Measurements from ENCODE around the gene AWAT2.

AWAT2 gene

DNA sequence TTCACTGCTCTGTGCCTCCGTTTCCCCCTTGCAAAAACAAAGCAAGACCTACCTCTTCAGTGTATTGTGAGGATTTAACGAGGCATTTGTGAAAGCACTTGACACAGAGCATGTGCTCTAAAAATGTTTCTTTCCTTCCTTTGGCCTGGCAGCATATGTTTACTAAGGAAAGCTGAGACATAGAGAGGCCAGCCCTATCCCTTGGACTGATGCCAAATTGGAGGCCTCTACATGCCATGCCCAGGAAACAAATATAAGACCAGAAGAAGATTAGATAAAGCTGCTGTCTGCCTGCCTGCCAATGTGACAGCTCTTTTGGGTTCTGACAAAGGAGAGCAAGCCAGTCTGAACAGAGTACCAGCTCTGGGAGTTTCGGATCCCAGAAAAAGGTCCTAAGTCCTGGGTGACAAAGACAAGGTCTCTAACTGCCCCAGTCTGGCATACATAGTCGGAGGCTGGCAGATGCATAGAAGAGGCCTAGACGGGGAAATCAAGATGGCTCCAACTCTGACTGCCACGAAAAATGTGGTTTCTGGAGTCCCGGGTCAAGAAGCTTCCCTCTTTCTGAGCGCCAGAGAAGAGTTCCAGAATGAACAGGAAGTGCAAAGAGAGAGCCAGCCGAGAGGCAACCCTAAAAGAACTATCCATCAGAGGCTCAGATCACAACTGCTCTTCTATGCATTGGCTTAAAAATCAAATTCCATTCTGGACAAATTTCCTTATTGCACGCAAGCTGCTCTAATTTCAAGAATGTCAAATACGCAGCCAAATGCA lies 38.3 kb upstream of the AWAT2 start:
- no peaks in the 10 kb centered on the region for H3K36me3 ChIP-seq (replicated peaks)
- no peaks in the 10 kb centered on the region for H3K27me3 ChIP-seq (replicated peaks)
- peak; percentile 9 for DNase-seq
- no peak overlapping the region for H3K27ac ChIP-seq
- TF ChIP-seq, protein P1, sequence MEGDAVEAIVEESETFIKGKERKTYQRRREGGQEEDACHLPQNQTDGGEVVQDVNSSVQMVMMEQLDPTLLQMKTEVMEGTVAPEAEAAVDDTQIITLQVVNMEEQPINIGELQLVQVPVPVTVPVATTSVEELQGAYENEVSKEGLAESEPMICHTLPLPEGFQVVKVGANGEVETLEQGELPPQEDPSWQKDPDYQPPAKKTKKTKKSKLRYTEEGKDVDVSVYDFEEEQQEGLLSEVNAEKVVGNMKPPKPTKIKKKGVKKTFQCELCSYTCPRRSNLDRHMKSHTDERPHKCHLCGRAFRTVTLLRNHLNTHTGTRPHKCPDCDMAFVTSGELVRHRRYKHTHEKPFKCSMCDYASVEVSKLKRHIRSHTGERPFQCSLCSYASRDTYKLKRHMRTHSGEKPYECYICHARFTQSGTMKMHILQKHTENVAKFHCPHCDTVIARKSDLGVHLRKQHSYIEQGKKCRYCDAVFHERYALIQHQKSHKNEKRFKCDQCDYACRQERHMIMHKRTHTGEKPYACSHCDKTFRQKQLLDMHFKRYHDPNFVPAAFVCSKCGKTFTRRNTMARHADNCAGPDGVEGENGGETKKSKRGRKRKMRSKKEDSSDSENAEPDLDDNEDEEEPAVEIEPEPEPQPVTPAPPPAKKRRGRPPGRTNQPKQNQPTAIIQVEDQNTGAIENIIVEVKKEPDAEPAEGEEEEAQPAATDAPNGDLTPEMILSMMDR (IDR thresholded peaks at IDR 0.05; ENCODE audit: low read depth, low read length, missing control alignments): no peak
- in situ Hi-C loops (cut with HindIII; ENCODE audit: low pct_ligation_motif_present, low sequenced_read_pairs): no loop called here
- H3K4me3 ChIP-seq (ENCODE audit: low read depth, low read length): no peak overlapping the region

DNA sequence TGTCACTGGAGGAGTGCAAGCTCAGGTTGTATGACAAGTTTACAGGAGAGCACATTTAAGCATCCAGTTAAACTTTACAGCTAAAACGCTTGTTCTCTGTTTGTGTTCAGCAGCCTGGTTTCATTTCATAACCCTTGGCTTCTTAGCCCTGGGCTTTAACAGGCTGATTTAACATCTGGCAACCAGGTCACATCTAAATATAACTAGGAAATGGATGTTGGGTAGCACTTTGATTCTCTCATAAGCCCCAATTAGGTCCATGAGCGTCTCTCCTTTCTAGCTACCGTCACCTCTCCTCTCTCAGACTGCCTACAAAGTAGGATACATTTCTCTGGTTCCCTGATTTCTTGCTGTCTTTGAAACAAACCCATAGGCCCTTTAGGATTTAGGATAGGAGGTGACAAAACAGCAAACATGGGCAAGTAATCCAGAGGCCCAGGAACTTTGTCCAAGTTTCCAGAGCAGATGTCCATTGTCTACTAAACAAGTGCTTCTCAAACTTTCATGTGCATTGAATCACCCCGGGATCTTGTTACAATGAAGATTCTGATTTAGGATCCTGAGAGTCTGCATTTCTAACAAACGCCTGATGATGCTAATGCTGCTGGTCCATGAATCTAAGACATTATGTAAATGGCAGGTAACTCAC lies 35.0 kb upstream of the AWAT2 start:
- H3K4me3 ChIP-seq (ENCODE audit: low read depth, low read length): no peak overlapping the region
- no peaks in the 10 kb centered on the region for H3K27me3 ChIP-seq (replicated peaks)
- H3K27ac ChIP-seq: no peak overlapping the region
- TF ChIP-seq, protein P1 (IDR thresholded peaks at IDR 0.05; ENCODE audit: low read depth, low read length, missing control alignments): no peak
- DNase-seq: no peak
- no peaks in the 10 kb centered on the region for H3K36me3 ChIP-seq (replicated peaks)
- in situ Hi-C loops (cut with HindIII; ENCODE audit: low pct_ligation_motif_present, low sequenced_read_pairs): no loop called here

DNA sequence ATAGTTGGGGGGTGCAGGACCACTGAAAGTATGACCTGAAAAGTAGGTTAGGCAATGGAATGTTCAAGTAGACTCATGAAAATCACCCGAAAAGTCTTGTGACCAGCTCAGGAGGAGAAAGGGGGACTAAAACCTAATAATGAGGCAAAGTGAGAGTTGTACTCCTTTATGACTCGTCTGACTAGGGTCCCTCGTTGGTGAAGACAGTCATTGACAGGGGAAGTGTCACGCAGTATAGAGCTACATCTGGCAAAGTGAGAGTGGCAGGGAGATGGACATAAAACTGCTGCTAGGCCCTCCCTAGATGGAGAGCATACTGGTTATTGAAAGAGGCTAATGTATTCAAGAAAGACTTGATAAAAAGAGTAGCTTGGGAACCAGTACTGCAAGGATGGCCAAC lies 33.0 kb upstream of the AWAT2 start:
- no peaks in the 10 kb centered on the region for H3K36me3 ChIP-seq (replicated peaks)
- TF ChIP-seq, protein P1 (IDR thresholded peaks at IDR 0.05; ENCODE audit: low read depth, low read length, missing control alignments): no peak
- H3K4me3 ChIP-seq (ENCODE audit: low read depth, low read length): no peak overlapping the region
- in situ Hi-C loops (cut with HindIII; ENCODE audit: low pct_ligation_motif_present, low sequenced_read_pairs): no loop called here
- no peaks in the 10 kb centered on the region for H3K27me3 ChIP-seq (replicated peaks)
- H3K27ac ChIP-seq: no peak overlapping the region
- no peak for DNase-seq

DNA sequence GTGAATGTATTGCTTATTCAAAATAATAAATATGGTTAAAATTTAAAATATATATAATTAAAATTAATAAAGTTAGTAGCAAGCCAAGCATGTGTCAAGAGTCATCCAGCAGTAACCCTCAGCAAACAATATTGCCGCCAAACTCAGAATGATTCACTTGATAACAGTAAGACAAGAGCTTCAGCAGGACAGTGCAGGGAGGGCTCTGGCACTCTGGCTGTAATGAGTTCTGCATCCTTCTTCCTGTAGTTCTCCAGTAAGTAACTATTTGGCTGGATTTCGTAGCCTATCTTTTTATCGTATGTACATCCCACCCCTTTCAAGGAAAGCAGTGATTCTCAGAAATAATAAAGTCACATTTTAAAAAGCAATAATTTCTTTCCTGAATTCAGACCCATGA lies 30.1 kb upstream of the AWAT2 start:
- no peak for DNase-seq
- Histone ChIP-seq H3K27me3 (replicated peaks) (no peaks in the 10 kb centered on the region), H3K36me3 (replicated peaks) (no peaks in the 10 kb centered on the region), H3K27ac (no peak overlapping the region), H3K4me3 (ENCODE audit: low read depth, low read length) (no peak overlapping the region)
- in situ Hi-C loops (cut with HindIII; ENCODE audit: low pct_ligation_motif_present, low sequenced_read_pairs): no loop called here
- TF ChIP-seq, protein P1 (IDR thresholded peaks at IDR 0.05; ENCODE audit: low read depth, low read length, missing control alignments): no peak

DNA sequence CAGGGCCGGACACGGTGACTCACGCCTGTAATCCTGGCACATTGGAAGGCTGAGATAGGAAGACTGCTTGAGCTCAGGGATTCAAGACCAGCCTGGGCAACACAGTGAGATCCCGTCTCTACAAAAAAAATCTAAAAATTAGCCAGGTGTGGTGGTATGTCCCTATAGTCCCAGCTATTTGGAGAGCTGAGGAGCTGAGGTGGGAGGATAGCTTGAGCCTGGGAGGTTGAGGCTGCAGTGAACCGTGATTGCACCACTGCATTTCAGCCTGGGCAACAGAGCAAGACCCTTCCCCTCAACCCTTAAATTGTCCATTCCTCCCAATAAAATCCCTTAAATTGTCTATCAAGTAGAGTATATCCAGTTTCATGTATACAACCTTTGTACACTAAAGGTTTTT lies 29.6 kb upstream of the AWAT2 start:
- no peak overlapping the region for H3K4me3 ChIP-seq (ENCODE audit: low read depth, low read length)
- no peak for DNase-seq
- TF ChIP-seq, protein P1 (IDR thresholded peaks at IDR 0.05; ENCODE audit: low read depth, low read length, missing control alignments): no peak
- H3K27me3 ChIP-seq (replicated peaks): no peaks in the 10 kb centered on the region
- no peaks in the 10 kb centered on the region for H3K36me3 ChIP-seq (replicated peaks)
- in situ Hi-C loops (cut with HindIII; ENCODE audit: low pct_ligation_motif_present, low sequenced_read_pairs): no loop called here
- no peak overlapping the region for H3K27ac ChIP-seq
